Inflammatory macrophage treated with lipopolysaccharide for 1 hour (primary cell): ENCODE results near the gene TMEM222.
"Not testable (repeated sequence)": the region's sequence is repeated elsewhere in the genome, so short reads cannot be mapped to it uniquely, and the experiment has no call there.

Experiments
- DNase-seq, 2 donors: peaks; one replicate each; pipeline ENCODE4 v3.0.0-alpha.2; 2020 to 2022

TMEM222 gene

GRCh38 chr1:27380766-27381733, 59.1 kb downstream of the TMEM222 start:
- DNase-seq, result no peak

DNA sequence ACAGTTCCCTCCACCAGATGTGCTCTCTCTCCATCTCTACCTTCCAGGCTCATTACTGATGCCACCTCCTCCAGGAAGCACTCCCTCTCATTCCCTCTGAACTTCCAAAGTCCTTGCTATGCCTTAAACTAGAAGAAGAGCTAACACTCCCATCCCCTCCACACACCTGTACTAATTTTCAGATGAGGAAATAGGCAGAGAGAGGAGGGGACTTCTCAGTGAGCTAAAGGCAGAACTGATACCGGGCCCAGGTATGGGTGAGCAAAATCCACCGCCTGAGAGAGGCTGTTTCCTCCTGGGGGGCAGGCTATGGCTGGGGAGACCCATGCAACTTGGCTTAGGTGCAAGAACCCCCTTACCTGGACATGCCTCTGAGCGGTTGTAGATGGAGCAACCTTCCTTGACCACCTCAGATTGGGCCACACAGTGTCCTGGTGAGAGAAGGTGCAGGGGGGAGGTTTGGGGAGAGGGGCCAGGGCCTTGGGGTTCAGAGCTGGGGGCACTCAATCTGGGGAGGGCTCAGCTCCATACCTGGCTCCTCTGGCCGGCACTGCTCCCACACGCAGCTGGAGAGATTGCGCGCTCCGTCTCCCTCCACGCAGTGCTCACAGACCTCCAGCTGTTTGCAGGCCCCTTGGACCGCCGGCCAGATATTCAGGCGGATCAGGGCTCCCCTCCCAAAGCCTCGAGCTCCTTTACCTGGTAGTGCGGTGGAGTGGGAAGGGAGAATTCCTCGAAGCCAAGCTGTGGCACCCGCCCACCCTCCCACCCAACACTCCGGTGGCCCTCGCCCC, 60.2 kb downstream of the TMEM222 start:
- no peak for DNase-seq

DNA sequence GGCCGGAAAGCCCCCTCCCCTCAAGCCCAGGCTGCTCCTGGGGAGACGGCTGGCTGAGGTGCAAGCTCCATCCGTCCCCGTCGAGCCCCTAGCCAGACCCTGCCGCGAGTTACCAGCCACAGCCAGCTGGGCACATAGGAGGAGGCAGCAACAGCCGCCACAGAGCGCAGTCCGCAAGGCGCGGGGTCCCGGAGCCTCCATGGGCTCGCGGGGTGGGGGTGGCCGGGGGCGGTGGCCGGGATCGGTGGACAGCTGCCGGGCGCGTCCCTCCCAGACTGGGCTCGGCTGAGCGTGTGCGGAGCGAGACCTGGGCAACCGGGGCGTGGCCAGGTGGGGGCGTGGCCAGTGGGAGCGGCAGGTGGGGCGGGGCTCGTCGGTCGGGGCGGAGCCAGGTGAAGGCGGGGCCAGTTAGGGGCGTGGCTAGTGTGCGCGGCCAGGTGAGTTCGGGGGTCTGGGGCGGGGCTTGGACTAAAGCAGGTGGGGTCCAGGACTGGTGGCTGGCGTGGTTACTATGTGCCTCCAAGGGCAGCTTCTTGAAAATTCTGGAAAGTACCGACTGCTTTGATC, 61.2 kb downstream of the TMEM222 start, which contains the start of gene CD164L2:
TSS of gene CD164L2 (minus strand) at position 295 of the 567 bp plus-strand sequence. CDS start at position 201, 94 bp downstream.
- DNase-seq, result no peak

DNA sequence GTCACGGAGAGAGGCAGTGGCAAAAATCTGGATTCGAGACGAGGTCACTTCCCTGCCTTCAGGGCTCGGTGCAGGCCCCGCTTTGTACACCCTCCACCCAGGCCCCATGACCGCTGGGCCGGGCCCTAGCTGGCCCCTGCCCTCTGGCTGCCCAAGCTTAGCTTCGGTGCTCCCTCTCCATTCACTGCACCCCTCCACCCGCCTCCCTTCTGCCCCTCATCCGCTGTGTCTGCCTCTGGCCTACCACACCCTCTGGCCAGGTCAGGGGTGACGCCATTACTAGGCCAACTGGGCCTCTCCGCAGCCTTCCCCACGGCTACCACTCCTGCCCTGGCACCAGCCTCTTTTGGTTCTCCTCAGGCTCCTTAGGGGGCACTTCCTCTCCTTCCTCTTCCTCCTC, 61.7 kb downstream of the TMEM222 start:
- no peak for DNase-seq

GRCh38 chr1:27384797-27385196, 62.8 kb downstream of the TMEM222 start:
- not testable (repeated sequence) for DNase-seq
